Activated effector memory CD4-positive, alpha-beta T cell treated with anti-CD3 and anti-CD28 coated beads, Interleukin-2, amount 50 U/mL, for 16 hours (primary cell): ENCODE data around the gene CNDP2.

Experiments
- DNase-seq: peaks from one replicate; pipeline ENCODE4 v3.0.0-alpha.2; 2020

CNDP2 gene

GRCh38 chr18:74495581-74496507 is at the start of gene CNDP2:
Gene CNDP2 (plus strand): TSS chr18:74496363. CDS start chr18:74499974, 3,611 bp downstream.
- DNase-seq: peak; percentile 100

GRCh38 chr18:74446631-74447403 is 49.3 kb upstream of the CNDP2 start:
- no peak for DNase-seq

- no peak for DNase-seq
Measured at GRCh38 chr18:74447404-74448152, 48.6 kb upstream of the CNDP2 start.

GRCh38 chr18:74450626-74451025 is 45.5 kb upstream of the CNDP2 start:
- no peak for DNase-seq

- DNase-seq: no peak
Measured at GRCh38 chr18:74451148-74451547, 45.0 kb upstream of the CNDP2 start.

- no peak for DNase-seq
Measured at GRCh38 chr18:74453016-74453566, 43.1 kb upstream of the CNDP2 start.

- DNase-seq: no peak
Measured at GRCh38 chr18:74453642-74454198, 42.4 kb upstream of the CNDP2 start.

GRCh38 chr18:74454279-74454751 is 41.8 kb upstream of the CNDP2 start:
- no peak for DNase-seq

- DNase-seq: no peak
Measured at GRCh38 chr18:74455386-74455785, 40.8 kb upstream of the CNDP2 start.

- DNase-seq: no peak
Measured at GRCh38 chr18:74456017-74456348, 40.2 kb upstream of the CNDP2 start.

GRCh38 chr18:74456349-74457042 is 39.7 kb upstream of the CNDP2 start:
- no peak for DNase-seq

- no peak for DNase-seq
Measured at GRCh38 chr18:74457043-74457724, 39.0 kb upstream of the CNDP2 start, which contains the start of gene DIPK1C. Gene DIPK1C (minus strand): TSS chr18:74457308. CDS start chr18:74457259, 49 bp downstream.

GRCh38 chr18:74457725-74458421 is 38.3 kb upstream of the CNDP2 start:
- DNase-seq: no peak

- DNase-seq: no peak
Measured at GRCh38 chr18:74459889-74460288, 36.3 kb upstream of the CNDP2 start.

GRCh38 chr18:74460825-74461224 is 35.3 kb upstream of the CNDP2 start:
- DNase-seq: no peak

GRCh38 chr18:74463254-74463653 is 32.9 kb upstream of the CNDP2 start:
- DNase-seq: no peak

- DNase-seq: no peak
Measured at GRCh38 chr18:74463983-74464382, 32.2 kb upstream of the CNDP2 start.

GRCh38 chr18:74465775-74466174 is 30.4 kb upstream of the CNDP2 start:
- DNase-seq: no peak

GRCh38 chr18:74468547-74469061 is 27.6 kb upstream of the CNDP2 start:
- DNase-seq: no peak

GRCh38 chr18:74472312-74472711 is 23.9 kb upstream of the CNDP2 start:
- no peak for DNase-seq
